HG03060 (cell line): Measurements from ENCODE around the gene KRT9.

ENCODE experiments used
- ATAC-seq: cut with Tn5 transposase; IDR thresholded peaks from one replicate; pipeline ENCODE4 v1.9.1; 2021; ENCODE audit warnings: low read depth, moderate number of reproducible peaks; ENCODE audit not compliant: unreplicated experiment

The KRT9 gene

DNA sequence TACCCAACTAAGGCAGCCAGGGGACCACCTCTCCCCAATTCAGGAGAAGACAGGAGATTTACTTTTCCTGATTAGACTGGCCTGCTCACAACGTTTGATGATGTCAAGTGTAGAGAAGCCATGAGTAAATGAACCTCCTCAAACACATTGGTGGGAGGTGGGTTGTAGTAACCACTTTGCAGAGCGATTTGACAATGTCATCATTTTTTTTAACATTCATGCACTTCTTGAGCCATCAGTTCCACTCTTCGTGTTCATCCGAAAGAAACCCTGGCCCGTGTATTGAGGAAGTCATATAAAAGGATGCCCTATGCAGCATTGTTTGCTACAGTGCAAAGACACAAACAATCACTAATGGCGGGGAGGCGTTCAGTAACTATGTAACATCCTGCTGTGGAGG is 38.2 kb downstream of the KRT9 start:
- ATAC-seq, result no peak

- no peak for ATAC-seq
These were observed 38.8 kb downstream of the KRT9 start for GRCh38 chr17:41532947-41533570.

- no peak for ATAC-seq
These were observed 39.9 kb downstream of the KRT9 start for GRCh38 chr17:41531993-41532392.

GRCh38 chr17:41530062-41531048 is 41.5 kb downstream of the KRT9 start:
- ATAC-seq, result no peak

DNA sequence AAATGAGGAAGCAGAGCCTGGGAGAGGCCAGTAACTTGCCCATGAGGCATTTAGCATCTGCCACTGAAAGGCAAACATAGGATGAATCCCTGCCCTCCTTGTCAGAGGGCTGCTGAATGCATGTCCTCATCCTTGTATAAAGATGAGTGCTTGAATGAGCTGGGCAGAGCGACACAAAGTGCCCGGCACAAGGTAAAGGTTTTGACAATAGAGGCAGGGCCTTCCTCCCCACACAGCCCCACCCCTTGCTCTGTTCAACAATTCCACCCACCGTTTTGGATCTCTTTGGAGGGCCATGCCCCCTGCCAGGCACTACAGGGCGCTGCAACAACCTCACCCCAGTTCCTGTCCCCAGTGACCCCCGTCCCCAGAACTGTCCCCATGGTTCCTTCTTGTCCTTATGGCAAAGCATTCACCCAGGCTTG is 42.4 kb downstream of the KRT9 start:
- ATAC-seq, result no peak

DNA sequence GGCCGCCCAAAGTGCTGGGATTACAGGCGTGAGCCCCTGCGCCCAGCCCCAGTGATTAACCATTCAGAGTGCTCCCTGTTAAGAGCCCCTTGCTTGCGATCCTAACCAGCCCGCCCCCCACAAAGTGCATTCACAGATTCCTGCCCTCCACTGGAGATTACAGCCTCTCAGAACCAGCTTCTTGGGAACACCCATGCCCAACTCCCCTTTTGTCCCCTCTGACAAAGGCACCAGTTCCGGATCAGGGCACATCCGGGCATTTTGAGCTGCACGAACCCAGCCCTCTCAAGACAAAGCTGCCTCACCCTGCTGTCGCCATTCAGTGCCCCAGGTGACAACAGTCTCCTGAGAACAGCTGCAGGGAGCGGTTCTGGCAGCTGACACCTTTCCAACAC is 42.9 kb downstream of the KRT9 start:
- no peak for ATAC-seq

GRCh38 chr17:41527063-41528023 is 44.5 kb downstream of the KRT9 start:
- no peak for ATAC-seq

DNA sequence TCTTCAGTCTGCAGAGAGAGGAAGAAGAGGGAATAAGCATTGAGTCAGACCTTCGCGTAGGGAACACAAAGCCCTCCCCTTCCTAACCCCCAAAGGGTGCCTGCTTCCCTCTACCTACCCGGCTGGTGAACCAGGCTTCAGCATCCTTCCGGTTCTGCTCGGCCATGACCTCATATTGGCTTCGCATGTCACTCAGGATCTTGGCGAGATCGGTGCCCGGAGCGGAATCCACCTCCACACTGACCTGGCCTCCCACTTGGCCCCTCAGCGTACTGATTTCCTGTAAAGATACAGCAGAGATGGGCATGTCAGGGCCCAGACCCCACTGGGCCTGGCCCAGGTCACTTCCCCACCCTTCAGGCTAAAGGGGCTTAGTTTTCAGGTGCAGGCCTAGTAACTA is 47.6 kb downstream of the KRT9 start:
- ATAC-seq, result no peak

DNA sequence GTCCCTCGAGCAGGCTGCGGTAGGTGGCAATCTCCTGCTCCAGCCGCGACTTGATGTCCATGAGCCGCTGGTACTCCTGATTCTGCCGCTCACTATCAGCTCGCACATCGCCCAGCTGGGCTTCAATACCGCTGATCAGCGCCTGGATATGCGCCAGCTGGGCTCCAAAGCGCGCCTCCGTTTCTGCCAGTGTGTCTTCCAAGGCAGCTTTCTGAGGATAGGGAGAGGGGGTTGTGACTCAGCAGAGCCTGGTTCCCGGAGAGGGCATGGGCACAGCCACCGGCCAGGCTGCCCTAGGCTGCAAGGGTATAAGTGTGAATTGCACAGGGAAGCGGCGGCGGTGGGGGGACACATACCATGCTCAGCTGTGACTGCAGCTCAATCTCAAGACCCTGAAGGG is 48.1 kb downstream of the KRT9 start:
- no peak for ATAC-seq

DNA sequence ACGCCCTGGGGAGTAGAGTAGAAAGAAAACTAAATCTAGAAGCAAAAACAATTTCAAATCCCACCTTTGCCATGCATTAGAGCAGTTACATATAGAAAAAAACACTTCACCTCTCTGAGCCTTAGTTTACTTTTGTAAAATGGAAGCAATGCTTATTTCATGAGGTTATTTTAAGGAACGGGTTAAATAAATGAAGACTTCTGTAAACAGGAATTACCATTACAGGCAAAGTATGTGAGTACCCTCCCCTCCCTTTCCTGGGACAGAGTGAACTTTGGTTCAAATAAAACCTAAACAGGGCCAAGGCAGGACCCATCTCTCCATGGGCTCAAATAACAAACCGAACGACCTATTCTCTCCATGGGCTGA is 48.6 kb downstream of the KRT9 start:
- ATAC-seq, result no peak

- no peak for ATAC-seq
These were observed 49.3 kb downstream of the KRT9 start for GRCh38 chr17:41522301-41523224.

DNA sequence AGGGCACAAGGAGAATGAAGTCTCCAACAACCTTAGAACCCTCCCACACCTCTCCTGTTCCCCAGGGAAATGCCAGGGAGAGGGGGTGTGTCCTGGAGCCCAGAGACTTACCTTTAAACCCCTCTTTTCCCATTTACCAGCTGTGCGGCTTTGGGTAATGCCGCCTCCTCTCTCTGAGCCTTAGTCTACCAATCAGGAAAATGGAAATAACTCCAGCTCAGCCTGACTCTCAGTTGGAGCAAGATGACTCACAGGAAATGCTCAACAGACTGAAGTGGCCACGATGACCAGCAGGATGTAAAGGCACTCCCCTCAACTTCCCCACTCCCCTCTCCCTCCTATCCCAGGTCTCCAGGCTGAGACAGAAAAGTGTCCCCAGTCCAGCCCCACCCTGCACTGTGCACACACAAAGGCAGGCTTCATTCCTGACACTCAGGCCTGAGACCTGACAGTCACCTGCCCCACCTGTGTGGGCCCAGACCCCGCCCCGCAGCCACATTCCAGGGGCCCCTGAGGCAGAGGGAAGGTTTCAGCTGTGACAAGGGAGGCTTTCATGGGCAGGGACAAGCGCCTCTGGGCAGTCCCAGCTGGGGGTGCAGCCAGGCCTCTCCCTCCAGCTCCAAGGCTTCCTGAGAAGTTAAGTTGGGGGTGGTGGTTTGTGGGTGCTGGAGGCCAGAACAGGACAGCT is 50.1 kb downstream of the KRT9 start:
- ATAC-seq, result no peak

DNA sequence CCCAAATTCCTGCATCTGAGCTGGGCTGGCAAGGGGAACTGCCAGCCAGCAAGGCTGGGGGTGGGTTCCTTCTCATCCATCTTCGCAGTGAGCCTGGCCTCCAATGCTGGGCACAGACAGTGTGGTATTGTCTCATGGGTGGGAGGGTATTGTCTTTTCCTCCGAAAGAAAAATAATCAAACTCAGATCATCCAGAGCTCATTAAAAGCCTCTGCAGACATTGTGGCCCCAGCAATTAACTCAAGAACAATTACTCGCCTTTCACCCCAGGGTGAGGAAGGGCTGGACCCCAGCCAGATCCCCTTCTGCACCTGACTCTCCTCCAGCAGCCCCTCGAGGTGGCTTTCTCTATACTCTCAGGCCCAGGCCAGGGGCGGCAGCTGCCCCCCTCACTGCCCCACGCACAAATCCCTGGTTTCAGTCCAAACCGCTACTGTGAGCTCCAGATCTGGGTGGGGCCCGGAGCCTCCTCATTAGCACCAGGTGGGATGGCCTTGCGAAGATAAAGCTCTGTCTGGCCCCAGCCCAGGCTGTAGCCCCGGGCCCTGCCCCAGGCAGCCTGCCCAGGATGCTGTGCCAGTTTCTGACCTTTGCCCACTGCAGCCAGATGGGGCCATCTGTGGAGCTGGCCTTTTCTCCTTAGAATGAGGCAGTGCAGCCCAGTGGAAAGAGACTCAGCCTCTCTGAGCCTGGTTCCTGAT is 50.9 kb downstream of the KRT9 start:
- ATAC-seq, result no peak

DNA sequence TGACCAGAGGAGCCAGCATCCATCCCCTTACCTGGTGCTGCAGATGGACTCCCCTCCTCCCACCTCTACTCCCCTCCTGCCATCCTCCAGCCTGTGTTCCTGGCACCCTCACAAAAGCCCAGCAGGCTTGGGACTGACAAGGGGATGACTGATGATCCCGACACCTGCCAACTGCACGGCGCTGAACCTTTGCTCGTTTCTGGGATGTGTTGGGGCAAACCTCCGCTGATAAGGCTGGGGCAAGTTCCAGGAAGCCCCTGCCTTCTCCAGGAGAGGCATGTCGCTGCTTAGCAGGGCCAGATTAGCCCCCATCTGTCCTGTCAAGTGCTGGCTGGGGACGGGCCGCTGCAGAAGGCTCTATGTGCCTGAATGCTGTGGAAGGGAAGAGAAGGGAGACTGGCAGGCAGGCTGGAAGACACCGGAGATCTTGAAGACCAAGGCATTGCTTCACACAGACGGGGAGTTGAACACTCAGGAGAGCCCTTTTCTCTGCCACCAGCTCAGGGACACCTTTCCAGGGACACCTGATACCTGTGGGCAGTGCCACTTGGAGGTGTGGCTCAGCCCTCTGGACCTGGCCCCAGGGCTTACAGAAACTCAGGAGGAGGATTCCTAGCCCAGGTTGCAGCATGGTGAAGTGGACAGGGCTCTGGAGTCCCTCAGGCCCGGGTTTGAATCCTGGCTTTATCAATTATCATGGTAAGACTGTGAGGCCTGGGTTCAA is 52.2 kb downstream of the KRT9 start:
- ATAC-seq, result no peak

DNA sequence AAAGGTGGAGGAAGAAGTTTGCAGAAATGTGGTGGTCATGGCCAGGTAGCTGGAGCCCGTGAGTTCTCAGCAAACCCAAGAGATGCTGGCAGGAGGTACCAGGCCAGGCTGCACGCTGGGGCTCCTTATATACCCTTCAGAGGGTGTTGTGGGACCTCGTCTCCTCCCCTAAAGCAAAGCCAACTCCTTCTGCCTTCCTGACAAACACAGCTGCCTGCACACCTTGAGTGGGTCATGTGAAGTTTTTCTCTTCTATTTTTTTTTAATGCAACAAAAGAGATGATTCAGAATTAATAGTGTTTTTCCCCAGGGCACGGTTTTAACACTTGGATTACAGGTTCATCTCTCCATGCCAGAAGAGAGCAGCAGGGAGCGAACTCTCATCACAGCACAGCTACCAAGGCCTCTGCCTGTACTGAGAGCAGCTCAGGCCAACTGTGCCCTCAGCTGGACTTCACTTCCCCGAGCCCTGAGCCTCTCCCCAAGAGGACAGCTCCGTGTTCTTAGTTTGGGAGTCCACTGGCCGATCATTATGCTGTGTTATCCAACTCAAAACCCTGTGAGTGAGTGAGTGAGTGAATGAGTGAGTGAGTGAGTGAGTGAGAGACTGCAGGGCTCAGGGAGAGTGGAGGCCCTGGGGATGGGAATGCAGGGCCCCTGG is 52.9 kb downstream of the KRT9 start, which contains the start of gene KRT15:
KRT15 (minus strand) TSS at position 102 of the 661 bp plus-strand sequence; CDS start at position 39, 63 bp downstream.
- ATAC-seq, result no peak

- no peak for ATAC-seq
These were observed 53.8 kb downstream of the KRT9 start for GRCh38 chr17:41518031-41518430.

DNA sequence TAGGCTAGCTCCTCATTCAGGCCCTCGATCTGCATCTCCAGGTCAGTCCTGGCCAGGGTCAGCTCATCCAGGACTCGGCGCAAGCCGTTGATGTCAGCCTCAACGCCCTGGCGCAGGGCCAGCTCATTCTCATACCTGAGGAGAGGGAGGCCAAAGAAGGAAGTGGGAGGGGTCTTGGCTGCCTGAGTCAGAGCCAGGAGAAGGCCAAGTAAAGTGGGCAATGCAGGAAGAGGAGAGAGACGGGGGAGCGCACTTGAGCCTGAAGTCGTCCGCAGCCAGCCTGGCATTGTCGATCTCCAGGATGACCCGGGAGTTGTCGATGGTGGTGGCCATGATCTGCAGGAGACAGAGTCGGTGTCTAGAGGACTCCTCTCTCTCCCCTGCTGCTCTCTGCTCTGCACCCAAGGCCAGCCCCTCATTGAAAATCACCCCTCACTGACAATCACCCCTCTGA is 55.0 kb downstream of the KRT9 start:
- ATAC-seq, result no peak
